ENCODE results near the gene RPL13. TPM values are rescaled to one million over a fixed set of nuclear protein-coding genes. Genes with fewer than 3 reads are reported as not detected.

The RPL13 gene
- total and polyA plus RNA-seq, 10 of the 15 experiments (the other 5 are each of a cell fraction or from before 2014, with no cell fraction given) = 386 to 9,428 (median 2,486) TPM

DNA sequence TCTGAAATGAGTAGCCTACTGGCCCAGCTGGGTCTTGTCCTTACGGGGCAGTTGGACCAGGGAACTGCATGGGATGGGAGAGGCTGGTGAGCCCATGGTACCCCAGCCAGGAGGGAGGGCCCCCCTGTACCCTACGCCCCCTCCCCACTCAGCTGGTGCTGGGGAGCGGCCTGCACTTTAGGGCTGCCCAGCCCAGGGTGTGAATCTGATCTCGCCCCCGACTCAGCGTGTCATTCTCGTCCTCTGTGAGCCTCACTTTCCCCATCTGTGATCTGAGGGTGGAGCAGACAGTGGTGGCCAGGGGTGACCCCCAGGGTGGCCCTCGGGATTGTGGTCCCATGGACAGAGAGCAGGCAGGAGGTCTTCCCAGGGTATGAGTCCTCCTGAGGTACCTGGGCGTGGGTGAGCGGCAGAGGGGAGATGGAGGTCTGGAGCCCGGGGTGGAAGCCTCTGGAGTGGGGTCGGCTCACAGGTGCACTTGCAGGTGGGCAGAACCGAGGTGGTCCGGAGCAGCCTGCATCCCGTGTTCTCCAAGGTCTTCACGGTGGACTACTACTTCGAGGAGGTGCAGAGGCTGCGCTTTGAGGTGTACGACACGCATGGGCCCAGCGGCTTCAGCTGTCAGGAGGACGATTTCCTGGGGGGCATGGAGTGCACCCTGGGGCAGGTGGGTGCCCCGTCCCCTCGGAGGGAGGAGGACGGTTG, 16.7 kb downstream of the RPL13 start (continued):
- TF ChIP-seq, protein P1, sequence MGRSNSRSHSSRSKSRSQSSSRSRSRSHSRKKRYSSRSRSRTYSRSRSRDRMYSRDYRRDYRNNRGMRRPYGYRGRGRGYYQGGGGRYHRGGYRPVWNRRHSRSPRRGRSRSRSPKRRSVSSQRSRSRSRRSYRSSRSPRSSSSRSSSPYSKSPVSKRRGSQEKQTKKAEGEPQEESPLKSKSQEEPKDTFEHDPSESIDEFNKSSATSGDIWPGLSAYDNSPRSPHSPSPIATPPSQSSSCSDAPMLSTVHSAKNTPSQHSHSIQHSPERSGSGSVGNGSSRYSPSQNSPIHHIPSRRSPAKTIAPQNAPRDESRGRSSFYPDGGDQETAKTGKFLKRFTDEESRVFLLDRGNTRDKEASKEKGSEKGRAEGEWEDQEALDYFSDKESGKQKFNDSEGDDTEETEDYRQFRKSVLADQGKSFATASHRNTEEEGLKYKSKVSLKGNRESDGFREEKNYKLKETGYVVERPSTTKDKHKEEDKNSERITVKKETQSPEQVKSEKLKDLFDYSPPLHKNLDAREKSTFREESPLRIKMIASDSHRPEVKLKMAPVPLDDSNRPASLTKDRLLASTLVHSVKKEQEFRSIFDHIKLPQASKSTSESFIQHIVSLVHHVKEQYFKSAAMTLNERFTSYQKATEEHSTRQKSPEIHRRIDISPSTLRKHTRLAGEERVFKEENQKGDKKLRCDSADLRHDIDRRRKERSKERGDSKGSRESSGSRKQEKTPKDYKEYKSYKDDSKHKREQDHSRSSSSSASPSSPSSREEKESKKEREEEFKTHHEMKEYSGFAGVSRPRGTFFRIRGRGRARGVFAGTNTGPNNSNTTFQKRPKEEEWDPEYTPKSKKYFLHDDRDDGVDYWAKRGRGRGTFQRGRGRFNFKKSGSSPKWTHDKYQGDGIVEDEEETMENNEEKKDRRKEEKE (IDR thresholded peaks at IDR 0.05) = no peak
- TF ChIP-seq SMARCA5 (IDR thresholded peaks at IDR 0.05) (no peak), ZBED1 (IDR thresholded peaks at IDR 0.05; ENCODE audit: borderline replicate concordance) (no peak), POU2F2 (IDR thresholded peaks at IDR 0.05; ENCODE audit: borderline replicate concordance, low read depth, low read length) (no peak)

DNA sequence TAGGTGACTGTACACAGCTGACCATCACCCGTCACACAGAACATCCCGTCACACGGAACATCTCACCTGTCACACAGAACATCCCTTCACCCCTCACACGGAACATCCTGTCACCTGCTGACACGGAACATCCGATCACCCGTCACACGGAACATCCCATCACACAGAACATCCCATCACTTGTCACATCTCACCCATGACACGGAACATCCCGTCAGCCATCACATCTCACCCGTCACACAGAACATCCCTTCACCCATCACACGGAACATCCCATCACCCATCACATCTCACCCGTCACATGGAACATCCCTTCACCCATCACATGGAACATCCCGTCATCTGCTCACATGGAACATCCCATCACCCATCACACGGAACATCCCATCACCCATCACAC, 18.9 kb downstream of the RPL13 start:
- Histone ChIP-seq H4K20me1 (ENCODE audit: control insufficient read depth, insufficient read depth) (no peaks in the 10 kb centered on the region), H3K4me3 (no peak overlapping the region), H3K9me3 (replicated peaks; ENCODE audit: control insufficient read depth, insufficient read depth, low read length) (no peaks in the 10 kb centered on the region; the same call in 2 of the 3 replicates), H3K4me1 (ENCODE audit: control insufficient read depth, insufficient read depth, low read length) (0 out of 2 replicates have a peak, but pooled peaks cover 2% of the 10 kb centered on the region), H3K36me3 (ENCODE audit: control insufficient read depth in 2 of 2, insufficient read depth in 2 of 2, low read length in 1 of 2) (no peaks in the 10 kb centered on the region), H3K27me3 (replicated peaks in 1 of 2; ENCODE audit: control insufficient read depth in 2 of 2, insufficient read depth in 2 of 2, low read length in 1 of 2) (no peaks in the 10 kb centered on the region), H3K79me2 (ENCODE audit: control insufficient read depth, insufficient read depth, low read length) (no peaks in the 10 kb centered on the region), H2AFZ (ENCODE audit: control insufficient read depth, low read depth, low read length) (no peak overlapping the region), H3K4me2 (ENCODE audit: control insufficient read depth, insufficient read depth) (no peak overlapping the region), H3K9ac (ENCODE audit: control insufficient read depth, insufficient read depth, low read length) (no peak overlapping the region), H3K27ac (ENCODE audit: control insufficient read depth, insufficient read depth) (no peak overlapping the region)
- 95% methylated on average over 15 of the region's 15 CpGs for whole genome bisulfite sequencing (ENCODE audit: insufficient coverage, insufficient replicate concordance, low lambda C conversion rate, missing lambda C conversion rate)
- intact Hi-C loops (cut with micrococcal nuclease; ENCODE audit: unreplicated experiment) (no loop called here), in situ Hi-C loops (cut with MboI) (no loop called here)
- BruUV-seq (replicated peaks) = no TSS peak
- ChIA-PET CTCF (interaction anchor here (0.6 kb wide), 1 partner anchor 32 kb away, joined by 5 read pairs; no protein-coding TSS in a partner anchor), SMC1A (ENCODE audit: uncharacterized antibody, unreplicated experiment) (no interaction called here), POLR2A (no interaction called here), RAD21 (ENCODE audit: unreplicated experiment) (no interaction called here)
- ATAC-seq (no peak), FAIRE-seq (no peak), DNase-seq (ENCODE audit: low read depth, low spot score) (no peak)
- TF ChIP-seq ZSCAN29 (IDR thresholded peaks at IDR 0.05) (no peak), ESRRA (IDR thresholded peaks at IDR 0.05; ENCODE audit: low read length) (no peak), GATAD2B (conservative IDR thresholded peaks at IDR 0.05; ENCODE audit: low read depth) (no peak), NFIC (IDR thresholded peaks at IDR 0.05; ENCODE audit: low read depth, low read length) (no peak), MEF2B (IDR thresholded peaks at IDR 0.05; ENCODE audit: partially characterized antibody, poor library complexity, severe bottlenecking) (no peak), ZBED1 (IDR thresholded peaks at IDR 0.05; ENCODE audit: borderline replicate concordance) (no peak)
- TF ChIP-seq, protein P2, sequence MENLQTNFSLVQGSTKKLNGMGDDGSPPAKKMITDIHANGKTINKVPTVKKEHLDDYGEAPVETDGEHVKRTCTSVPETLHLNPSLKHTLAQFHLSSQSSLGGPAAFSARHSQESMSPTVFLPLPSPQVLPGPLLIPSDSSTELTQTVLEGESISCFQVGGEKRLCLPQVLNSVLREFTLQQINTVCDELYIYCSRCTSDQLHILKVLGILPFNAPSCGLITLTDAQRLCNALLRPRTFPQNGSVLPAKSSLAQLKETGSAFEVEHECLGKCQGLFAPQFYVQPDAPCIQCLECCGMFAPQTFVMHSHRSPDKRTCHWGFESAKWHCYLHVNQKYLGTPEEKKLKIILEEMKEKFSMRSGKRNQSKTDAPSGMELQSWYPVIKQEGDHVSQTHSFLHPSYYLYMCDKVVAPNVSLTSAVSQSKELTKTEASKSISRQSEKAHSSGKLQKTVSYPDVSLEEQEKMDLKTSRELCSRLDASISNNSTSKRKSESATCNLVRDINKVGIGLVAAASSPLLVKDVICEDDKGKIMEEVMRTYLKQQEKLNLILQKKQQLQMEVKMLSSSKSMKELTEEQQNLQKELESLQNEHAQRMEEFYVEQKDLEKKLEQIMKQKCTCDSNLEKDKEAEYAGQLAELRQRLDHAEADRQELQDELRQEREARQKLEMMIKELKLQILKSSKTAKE (IDR thresholded peaks at IDR 0.05; ENCODE audit: low read depth, poor library complexity, severe bottlenecking) = no peak
- TF ChIP-seq, protein P3, sequence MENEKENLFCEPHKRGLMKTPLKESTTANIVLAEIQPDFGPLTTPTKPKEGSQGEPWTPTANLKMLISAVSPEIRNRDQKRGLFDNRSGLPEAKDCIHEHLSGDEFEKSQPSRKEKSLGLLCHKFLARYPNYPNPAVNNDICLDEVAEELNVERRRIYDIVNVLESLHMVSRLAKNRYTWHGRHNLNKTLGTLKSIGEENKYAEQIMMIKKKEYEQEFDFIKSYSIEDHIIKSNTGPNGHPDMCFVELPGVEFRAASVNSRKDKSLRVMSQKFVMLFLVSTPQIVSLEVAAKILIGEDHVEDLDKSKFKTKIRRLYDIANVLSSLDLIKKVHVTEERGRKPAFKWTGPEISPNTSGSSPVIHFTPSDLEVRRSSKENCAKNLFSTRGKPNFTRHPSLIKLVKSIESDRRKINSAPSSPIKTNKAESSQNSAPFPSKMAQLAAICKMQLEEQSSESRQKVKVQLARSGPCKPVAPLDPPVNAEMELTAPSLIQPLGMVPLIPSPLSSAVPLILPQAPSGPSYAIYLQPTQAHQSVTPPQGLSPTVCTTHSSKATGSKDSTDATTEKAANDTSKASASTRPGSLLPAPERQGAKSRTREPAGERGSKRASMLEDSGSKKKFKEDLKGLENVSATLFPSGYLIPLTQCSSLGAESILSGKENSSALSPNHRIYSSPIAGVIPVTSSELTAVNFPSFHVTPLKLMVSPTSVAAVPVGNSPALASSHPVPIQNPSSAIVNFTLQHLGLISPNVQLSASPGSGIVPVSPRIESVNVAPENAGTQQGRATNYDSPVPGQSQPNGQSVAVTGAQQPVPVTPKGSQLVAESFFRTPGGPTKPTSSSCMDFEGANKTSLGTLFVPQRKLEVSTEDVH (IDR thresholded peaks at IDR 0.05; ENCODE audit: low read depth, partially characterized antibody) = no peak
- TF ChIP-seq, protein P4, sequence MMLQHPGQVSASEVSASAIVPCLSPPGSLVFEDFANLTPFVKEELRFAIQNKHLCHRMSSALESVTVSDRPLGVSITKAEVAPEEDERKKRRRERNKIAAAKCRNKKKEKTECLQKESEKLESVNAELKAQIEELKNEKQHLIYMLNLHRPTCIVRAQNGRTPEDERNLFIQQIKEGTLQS (IDR thresholded peaks at IDR 0.05; ENCODE audit: borderline replicate concordance, extremely low read depth, low read depth, low read length) = no peak
